H1 (cell line): ENCODE results near the gene TIA1. TPM values are rescaled to one million over a fixed set of nuclear protein-coding genes. Genes with fewer than 3 reads are reported as not detected.

Experiments
- RBBP5 ChIP-seq: IDR thresholded peaks from 2 replicates; pipeline ENCODE4 v1.7.1; 2012; ENCODE audit warnings: low read depth, mild to moderate bottlenecking, inconsistent platforms, low read length, moderate library complexity, borderline replicate concordance
- polyA plus RNA-seq, 7 experiments: library from polyadenylated mRNA; depleted of rRNA in 3 of 7; stranded (reverse) in 5 of 7; unstranded in 2 of 7; fragments of >200 nt in 5 of 7; fragments of 200-250 nt in 2 of 7; gene quantifications; 1 replicate in 5 of 7; 2 replicates in 1 of 7; 4 replicates in 1 of 7; pipeline versions ENCODE4 v1.2.1 to v1.2.3, GENCODE V29; 2011 to 2013; ENCODE audit warnings: missing spikeins in 2 of 7, mixed read lengths in 2 of 7
- total RNA-seq: library from RNA; stranded (reverse); fragmentation: NEBNext Ultra II Directional; extraction: Animal tissue kit (Norgen Biotek cat#: 25700); gene quantifications from 2 replicates; pipeline ENCODE4 v1.2.1, GENCODE V29; 2021

The TIA1 gene
- total and polyA plus RNA-seq, 2 of the 8 experiments (the other 6 are each of a cell fraction or from before 2014, with no cell fraction given) = 58.6 to 181 TPM

DNA sequence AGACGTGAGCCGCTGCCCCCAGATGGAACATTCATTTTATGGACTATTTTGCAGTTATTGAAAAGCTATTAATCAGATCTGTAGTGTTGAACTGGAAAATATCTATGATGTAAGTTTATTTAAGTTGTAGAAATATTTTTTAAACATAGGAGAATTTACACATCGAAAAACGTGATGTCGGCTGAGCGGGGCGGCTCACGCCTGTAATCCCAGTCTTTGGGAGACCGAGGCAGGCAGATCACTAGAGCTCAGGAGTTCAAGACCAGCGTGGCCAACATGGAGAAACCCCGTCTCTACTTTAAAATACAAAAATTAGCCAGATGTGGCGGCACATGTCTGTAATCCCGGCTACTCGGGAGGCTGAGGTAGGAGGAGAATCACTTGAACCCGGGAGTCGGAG, 2.0 kb upstream of the TIA1 start (continued):
- no peak for TF ChIP-seq RBBP5
